Measurements from ENCODE around the gene TP53I3. TPM values are rescaled to one million over a fixed set of nuclear protein-coding genes. Genes with fewer than 3 reads are reported as not detected.
"Not testable (repeated sequence)": the region's sequence is repeated elsewhere in the genome, so short reads cannot be mapped to it uniquely, and the experiment has no call there.

TP53I3 gene
- total and polyA plus RNA-seq, 5 experiments from 2014 or later: 0.39 to 1.0 (median 0.44) TPM; not detected in 2

DNA sequence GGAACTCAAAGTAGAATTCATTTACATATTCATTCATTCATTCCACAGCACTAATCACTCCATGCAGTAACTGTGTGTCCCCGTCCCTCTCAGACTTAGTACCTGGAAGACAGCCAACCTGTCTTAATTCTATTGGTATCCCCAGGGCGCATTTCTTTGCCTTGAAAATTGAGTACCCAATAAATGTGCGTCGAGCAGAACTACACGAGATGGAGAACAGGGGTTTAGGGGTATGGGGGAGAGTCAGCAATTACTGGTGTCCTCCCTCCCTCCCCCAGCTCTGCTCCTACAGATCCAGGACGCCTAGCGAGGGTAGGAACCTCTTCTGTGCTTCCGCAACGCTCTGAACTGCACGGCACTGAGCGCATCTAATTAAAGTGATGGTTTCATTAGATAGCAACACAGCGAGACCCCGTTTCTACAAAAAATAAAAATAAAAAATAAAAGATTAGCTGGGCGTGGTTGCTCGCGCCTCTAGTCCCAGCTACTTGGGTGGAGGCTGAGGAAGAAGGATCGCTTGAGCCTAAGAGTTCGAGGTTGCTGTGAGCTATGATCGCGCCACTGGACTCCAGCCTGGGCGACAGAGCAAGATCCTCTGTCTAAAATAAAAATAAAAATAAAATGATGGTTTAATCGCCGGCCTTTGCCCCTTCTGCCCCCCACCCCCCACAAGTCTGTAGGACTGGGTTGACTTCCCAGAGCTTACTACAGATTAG is 35.7 kb downstream of the TP53I3 start:
- no peaks in the 10 kb centered on the region for H3K9me3 Mint-ChIP-seq
- no peak for ATAC-seq
- peaks cover 10 to 32% (median 30%) of the 10 kb centered on the region in 4 donors for H3K4me1 Mint-ChIP-seq
- H3K36me3 Mint-ChIP-seq: no peaks in the 10 kb centered on the region
- DNase-seq: peak in 1 of 10 donors; percentile 15
- peak overlapping the region in 8 of 10 donors; percentile 69 to 92 (median 84) for H3K4me3 Mint-ChIP-seq
- peak overlapping the region in 4 of 10 donors; percentile 11 to 75 (median 38) for H3K27ac Mint-ChIP-seq
- peaks cover 0 to 6% (median 3%) of the 10 kb centered on the region in 5 donors for H3K27me3 Mint-ChIP-seq
- POLR2A ChIA-PET: interaction anchor here (0.8 to 6.7 kb wide), 2 partner anchors 29 to 122 kb away, joined by 9 to 48 read pairs; partner anchors contain the start of genes ATAD2B and SF3B6

DNA sequence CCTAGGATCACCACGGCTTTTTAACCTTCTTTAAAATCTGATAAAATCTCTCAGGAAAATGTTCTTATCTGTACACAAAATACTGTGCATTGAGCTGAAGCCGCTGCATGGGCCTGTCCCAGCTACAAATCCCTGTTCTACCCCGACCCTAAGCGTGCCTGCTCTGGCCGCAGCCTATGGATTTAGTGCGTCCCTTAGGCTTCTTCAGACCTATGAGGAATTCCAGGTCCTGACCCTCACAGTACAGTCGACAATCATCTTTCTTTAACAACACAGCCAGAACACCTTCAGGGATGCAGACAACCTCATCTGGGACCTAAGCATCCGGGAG is 37.0 kb downstream of the TP53I3 start:
- POLR2A ChIA-PET: interaction anchor here (0.9 to 6.7 kb wide), 10 partner anchors 11 to 121 kb away, joined by 3 to 48 read pairs (median 3); partner anchors contain the start of genes ATAD2B, SF3B6, TP53I3 and UBXN2A
- DNase-seq (no peak), ATAC-seq (no peak)
- Mint-ChIP-seq H3K27ac (peak overlapping the region in 9 of 10 donors; percentile 83 to 96 (median 94)), H3K4me3 (peak overlapping the region; percentile 93 to 99 (median 96)), H3K36me3 (peaks cover 0 to 4% (median 0%) of the 10 kb centered on the region in 3 donors), H3K27me3 (peaks cover 0 to 5% (median 1%) of the 10 kb centered on the region in 5 donors), H3K9me3 (no peaks in the 10 kb centered on the region), H3K4me1 (peaks cover 12 to 35% (median 30%) of the 10 kb centered on the region in 4 donors)

DNA sequence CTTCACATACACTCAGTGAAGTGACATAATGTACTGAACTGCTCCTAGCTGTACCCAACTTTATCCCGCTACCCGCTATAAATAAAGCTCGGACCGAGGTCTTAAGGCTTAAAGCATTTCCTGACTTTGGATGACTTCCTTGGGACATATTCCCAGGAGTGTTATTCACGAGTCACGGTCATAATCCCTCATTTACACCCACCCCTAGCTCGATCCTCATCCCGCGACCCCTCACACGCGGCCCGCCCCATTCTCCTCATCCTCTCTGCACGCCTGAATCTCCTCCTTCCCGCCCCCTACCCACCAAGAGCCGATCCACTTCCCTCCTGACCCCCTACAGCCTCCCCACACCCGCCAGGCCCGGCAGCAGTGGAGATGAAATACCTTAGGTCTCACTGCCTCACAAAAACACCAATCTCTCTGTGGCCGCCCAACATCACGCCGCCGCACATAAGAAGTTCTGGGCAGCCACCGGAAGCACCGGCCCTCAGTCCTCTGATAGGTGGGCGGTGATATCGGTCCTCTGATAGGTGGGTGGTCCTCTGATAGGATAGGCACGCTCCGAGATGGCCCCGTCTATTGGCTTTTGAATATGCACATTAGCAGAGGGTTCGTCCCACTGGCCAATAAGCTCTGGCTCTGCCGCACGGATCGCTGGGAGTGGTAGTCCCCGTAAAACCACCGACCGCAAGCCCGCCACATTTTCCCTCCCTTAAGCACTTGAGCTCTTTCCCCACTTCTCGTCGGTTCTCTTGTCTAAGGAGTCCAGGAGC is 37.5 kb downstream of the TP53I3 start, which contains the start of gene WDCP:
WDCP (minus strand) TSS at position 462 of the 773 bp plus-strand sequence. CDS start 7,897 bp downstream, outside the sequence.
- POLR2A ChIA-PET: interaction anchor here (0.9 to 6.7 kb wide), 11 partner anchors 12 to 120 kb away, joined by 3 to 48 read pairs (median 3); partner anchors contain the start of genes ATAD2B, SF3B6, TP53I3 and UBXN2A
- Mint-ChIP-seq H3K4me1 (peaks cover 12 to 35% (median 30%) of the 10 kb centered on the region in 4 donors), H3K36me3 (peaks cover 0 to 4% (median 0%) of the 10 kb centered on the region in 3 donors), H3K27me3 (peaks cover 0 to 5% (median 1%) of the 10 kb centered on the region in 5 donors), H3K4me3 (peak within 1 kb of the TSS; percentile 93 to 99 (median 96)), H3K27ac (peak within 1 kb of the TSS; percentile 83 to 96 (median 94)), H3K9me3 (no peaks in the 10 kb centered on the region)
- ATAC-seq (peak; percentile 98 to 100), DNase-seq (peak; percentile 79 to 97 (median 92))

DNA sequence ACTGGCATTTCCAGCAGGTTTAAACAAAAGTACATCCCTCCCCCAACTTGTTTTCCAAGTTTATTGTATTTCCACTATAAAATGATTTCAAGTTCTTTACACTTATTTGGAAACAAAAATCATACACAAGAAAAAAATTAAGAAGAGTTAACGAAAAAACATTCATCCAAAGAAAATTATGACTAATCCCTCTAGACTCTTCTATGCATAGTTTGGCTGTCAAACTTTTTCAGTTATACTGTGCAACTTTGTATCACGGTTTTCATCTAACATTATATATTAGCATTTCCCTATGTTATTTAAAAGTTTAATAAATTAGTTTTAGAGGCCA is 38.1 kb downstream of the TP53I3 start:
- Mint-ChIP-seq H3K36me3 (peaks cover 0 to 4% (median 0%) of the 10 kb centered on the region in 3 donors), H3K27ac (peak overlapping the region in 4 of 10 donors; percentile 83 to 96 (median 90)), H3K27me3 (peaks cover 0 to 5% (median 1%) of the 10 kb centered on the region in 5 donors), H3K9me3 (no peaks in the 10 kb centered on the region), H3K4me1 (peaks cover 12 to 35% (median 30%) of the 10 kb centered on the region in 4 donors), H3K4me3 (peak overlapping the region; percentile 93 to 99 (median 96))
- ATAC-seq (no peak), DNase-seq (no peak)
- POLR2A ChIA-PET: interaction anchor here (1.0 to 6.7 kb wide), 7 partner anchors 12 to 120 kb away, joined by 3 to 48 read pairs (median 4); partner anchors contain the start of genes ATAD2B, SF3B6 and TP53I3

DNA sequence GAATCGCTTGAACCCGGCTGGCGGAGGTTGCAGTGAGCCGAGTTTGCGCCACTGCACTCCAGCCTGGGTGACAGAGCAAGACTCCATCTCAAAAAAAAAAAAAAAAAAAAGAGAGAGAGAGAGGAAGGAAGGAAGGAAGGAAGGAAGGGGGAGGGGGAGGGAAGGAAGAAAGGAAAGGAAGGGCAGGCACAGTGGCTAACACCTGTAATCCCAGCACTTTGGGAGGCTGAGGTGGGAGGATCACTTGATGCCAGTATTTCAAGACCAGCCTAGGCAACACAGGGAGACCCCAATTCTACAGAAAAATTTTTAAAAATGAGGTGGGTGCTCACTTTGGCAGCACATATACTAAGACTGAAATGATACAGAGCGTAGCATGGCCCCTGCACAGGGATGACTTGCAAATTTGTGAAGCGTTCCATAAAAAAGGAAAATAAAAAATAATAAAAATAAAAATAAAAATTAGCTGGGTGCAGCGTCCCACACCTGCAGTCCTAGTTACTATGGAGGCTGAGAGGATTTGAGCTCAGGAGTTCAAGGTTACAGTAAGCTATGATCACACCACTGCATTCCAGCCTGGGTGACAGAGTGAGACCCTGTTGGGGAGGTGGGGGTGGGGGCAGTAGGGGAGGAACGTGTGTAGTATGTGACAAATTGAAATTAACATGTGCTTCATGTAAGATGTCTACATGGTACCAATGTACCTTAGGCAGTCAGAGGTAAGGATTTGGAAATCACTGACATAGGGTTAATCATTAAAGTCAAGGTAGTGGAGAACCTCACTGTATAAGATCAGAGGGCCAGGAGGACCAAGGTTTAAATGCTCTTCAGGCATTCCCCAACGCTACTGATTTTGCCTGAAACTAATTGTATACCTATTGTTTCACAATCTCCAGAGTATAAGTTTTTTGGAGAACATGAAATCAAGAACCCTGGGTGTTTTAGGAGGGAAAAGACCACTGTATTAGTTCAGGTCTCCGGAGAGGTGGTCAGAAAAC is 38.8 kb downstream of the TP53I3 start:
- no peak for ATAC-seq
- Mint-ChIP-seq H3K36me3 (peaks cover 0 to 4% (median 0%) of the 10 kb centered on the region in 3 donors), H3K27ac (peak overlapping the region in 2 of 10 donors; percentile 24 to 27), H3K4me1 (peaks cover 12 to 37% (median 30%) of the 10 kb centered on the region in 4 donors), H3K4me3 (peak overlapping the region in 9 of 10 donors; percentile 93 to 99 (median 96)), H3K9me3 (no peaks in the 10 kb centered on the region), H3K27me3 (peaks cover 0 to 5% (median 1%) of the 10 kb centered on the region in 5 donors)
- DNase-seq: no peak
- POLR2A ChIA-PET: interaction anchor here (6.7 kb wide), 1 partner anchor 32 kb away, joined by 48 read pairs; the partner anchor contains the start of gene SF3B6

DNA sequence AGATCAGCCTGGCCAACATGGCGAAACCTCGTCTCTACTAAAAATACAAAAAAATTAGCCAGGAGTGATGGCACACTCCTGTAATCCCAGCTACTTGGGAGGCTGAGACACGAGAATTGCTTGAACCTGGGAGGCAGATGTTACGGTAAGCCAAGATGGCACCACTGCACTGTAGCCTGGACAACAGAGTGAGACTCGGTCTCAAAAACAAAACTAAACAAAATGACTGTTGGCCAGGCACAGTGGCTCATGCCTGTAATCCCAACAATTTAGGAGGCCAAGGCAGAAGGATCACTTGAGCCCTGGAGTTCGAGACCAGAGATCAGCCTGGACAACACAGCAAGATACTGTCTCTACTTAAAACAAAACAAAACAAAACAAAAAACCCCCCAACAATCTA is 41.5 kb downstream of the TP53I3 start:
- not testable (repeated sequence) for H3K4me3 Mint-ChIP-seq, DNase-seq, H3K27me3 Mint-ChIP-seq, H3K9me3 Mint-ChIP-seq, ATAC-seq
- peaks cover 14 to 33% (median 28%) of the 10 kb centered on the region in 4 donors for H3K4me1 Mint-ChIP-seq
- peaks cover 0 to 17% (median 14%) of the 10 kb centered on the region in 3 donors for H3K36me3 Mint-ChIP-seq
- POLR2A ChIA-PET: interaction anchor here (0.7 kb wide), 2 partner anchors 15 to 58 kb away, joined by 3 read pairs; no protein-coding TSS in a partner anchor
- H3K27ac Mint-ChIP-seq: peak overlapping the region in 1 of 10 donors; percentile 62

DNA sequence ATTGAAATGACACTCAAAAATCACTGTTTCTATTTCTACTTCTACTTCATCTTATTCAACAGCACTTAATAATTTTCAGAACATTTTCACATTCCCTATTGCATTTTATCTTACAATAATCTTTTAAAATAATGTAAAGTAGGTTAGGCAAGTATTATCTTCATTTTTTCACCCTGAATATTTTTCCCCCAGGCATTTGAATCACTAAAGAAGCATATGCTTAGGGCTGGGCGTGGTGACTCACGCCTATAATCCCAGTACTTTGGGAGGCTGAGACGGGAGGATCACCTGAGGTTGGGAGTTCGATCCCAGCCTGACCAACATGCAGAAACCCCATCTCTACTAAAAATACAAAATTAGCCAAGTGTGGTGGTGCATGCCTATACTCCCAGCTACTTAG is 44.1 kb downstream of the TP53I3 start:
- H3K27me3 Mint-ChIP-seq: no peaks in the 10 kb centered on the region
- H3K9me3 Mint-ChIP-seq: no peaks in the 10 kb centered on the region
- H3K4me3 Mint-ChIP-seq: no peak overlapping the region
- ATAC-seq (no peak), DNase-seq (no peak)
- H3K36me3 Mint-ChIP-seq: peaks cover 0 to 37% (median 18%) of the 10 kb centered on the region in 3 donors
- POLR2A ChIA-PET: no interaction called here
- peaks cover 10 to 25% (median 19%) of the 10 kb centered on the region in 4 donors for H3K4me1 Mint-ChIP-seq
- no peak overlapping the region for H3K27ac Mint-ChIP-seq

DNA sequence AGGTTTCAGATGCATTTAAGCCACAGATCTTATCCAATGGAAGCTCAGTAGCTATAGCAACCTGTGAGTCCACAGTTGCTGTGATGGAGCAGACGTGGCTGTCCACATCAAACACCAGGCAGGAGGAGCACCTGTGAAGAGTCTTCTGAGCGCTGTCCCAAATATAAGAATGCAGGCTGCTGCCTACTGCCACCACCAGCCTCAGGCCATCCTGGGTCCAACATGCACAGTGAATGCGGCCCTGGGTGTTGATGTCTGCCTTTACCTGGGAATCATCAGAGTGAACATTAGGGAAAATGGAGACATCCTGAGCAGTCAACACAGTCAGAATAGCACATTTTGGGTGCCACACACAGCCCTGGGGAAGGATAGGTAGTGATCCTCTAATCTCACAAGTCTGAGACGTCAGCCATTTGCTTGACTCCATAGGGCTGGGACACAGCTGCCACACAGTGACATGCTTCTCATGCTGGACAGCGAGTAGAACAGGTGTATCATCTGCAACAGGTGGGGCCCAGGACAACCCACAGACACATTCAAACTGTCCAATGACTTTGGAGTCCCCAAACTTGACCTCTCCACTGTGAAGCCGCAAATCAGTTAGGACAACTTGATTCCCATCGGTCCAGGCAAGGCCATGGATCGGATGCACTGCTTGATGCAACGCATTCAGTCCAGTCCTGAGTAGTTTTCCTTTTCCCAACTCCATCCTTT is 45.7 kb downstream of the TP53I3 start:
- POLR2A ChIA-PET: no interaction called here
- H3K4me1 Mint-ChIP-seq: peaks cover 6 to 18% (median 15%) of the 10 kb centered on the region in 4 donors
- H3K36me3 Mint-ChIP-seq: peaks cover 0 to 37% (median 18%) of the 10 kb centered on the region in 3 donors
- H3K27me3 Mint-ChIP-seq: no peaks in the 10 kb centered on the region
- DNase-seq (no peak), ATAC-seq (no peak)
- H3K27ac Mint-ChIP-seq: no peak overlapping the region
- H3K9me3 Mint-ChIP-seq: no peaks in the 10 kb centered on the region
- no peak overlapping the region for H3K4me3 Mint-ChIP-seq
